GM18909 (cell line): ENCODE results near the gene ALG3.

Experiments used
- ATAC-seq: cut with Tn5 transposase; IDR thresholded peaks from one replicate; pipeline ENCODE4 v1.9.1; 2021; ENCODE audit warnings: mild to moderate bottlenecking; ENCODE audit not compliant: unreplicated experiment, poor library complexity

The ALG3 gene

GRCh38 chr3:184260724-184261269 lies 12.0 kb upstream of the ALG3 start:
- ATAC-seq, result no peak

- ATAC-seq, result no peak
These were observed 11.3 kb upstream of the ALG3 start for GRCh38 chr3:184259878-184260723.

- no peak for ATAC-seq
These were observed 10.7 kb upstream of the ALG3 start for GRCh38 chr3:184259396-184259877.

DNA sequence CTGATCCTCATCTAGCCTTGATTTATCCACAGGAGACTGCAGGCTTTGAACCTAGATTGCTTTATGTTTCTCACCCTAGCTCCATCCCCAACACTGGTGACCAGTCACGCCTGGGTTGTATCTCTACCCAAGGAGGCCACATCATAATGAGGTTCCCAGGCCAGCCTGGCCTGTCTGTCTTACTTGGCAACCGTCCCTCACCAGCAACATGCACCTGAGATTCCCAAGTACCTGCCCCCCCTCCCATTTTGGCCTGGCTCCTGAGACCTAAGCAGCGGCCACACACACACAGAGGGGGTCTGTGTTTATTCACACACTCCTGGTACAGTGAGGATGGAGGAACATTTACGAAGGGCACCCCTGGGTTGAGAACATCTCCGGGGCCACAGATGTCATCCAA lies 10.2 kb upstream of the ALG3 start:
- ATAC-seq, result no peak

DNA sequence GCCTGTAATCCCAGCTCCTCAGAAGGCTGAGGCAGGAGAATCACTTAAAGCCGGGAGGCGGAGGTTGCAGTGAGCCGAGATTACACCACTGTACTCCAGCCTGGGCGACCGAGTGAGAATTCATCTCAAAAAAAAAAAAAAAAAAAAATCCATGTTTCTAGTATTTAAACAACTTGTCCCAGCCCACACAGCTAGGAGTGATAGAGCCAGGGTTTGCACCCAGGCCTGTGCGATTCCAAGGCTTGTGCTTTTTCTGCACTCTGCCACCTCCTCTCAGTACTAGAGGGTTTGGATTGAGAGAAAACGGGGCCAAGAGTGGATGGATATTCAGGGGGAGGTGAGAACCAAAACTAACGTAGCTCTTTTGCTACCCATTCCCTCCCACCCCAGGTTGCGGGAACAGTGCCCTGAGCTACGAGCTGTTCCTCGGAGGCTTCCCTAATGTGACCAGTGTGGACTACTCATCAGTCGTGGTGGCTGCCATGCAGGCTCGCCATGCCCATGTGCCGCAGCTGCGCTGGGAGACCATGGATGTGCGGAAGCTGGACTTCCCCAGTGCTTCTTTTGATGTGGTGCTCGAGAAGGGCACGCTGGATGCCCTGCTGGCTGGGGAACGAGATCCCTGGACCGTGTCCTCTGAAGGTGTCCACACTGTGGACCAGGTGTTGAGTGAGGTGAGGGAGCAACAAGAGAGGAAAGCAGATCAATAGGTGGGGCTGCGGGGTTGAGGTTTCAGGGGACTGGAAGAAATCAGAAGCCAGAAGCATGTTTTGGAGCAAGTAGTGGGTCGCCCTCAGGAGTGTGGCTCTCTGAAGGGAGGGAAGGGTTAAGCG lies 8.5 kb upstream of the ALG3 start:
- no peak for ATAC-seq

GRCh38 chr3:184255291-184256039 lies 6.7 kb upstream of the ALG3 start:
- ATAC-seq, result no peak

GRCh38 chr3:184250167-184250828 lies 1.5 kb upstream of the ALG3 start:
- ATAC-seq, result peak; percentile 72

DNA sequence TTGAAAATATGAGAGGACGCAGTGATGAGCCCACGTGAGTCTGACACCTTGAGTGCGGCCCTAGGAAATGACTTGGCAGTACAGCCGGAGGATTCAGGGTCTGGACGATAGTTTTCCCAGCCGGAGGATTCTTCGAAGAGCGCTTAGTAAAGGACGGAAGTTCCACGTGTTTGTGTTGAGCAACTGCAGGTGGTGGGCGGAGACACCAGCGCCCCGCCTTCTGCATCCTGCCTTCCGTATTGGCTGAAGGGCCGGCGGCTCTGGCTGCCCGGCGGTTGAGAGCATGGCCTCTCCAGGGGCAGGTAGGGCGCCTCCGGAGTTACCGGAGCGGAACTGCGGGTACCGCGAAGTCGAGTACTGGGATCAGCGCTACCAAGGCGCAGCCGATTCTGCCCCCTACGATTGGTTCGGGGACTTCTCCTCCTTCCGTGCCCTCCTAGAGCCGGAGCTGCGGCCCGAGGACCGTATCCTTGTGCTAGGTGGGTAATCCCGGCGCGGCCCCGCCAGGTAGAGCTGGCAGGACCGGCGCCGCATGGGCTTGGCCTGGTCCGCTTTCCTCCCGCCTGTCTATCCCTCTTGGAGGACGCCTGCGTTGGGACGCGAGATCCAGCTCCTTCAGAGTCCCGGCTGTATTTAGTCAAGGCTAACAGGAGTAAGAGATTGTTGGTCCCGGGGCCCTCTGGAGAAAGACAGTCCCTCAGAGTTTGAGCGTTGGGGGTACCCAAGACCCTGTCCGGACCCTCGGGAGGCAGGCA lies 827 bp upstream of the ALG3 start, which contains the start of gene EEF1AKMT4:
Gene EEF1AKMT4 (plus strand): TSS at position 261 of the 755 bp plus-strand sequence. CDS start 23 bp downstream, at position 284.
- ATAC-seq, result peak; percentile 90

DNA sequence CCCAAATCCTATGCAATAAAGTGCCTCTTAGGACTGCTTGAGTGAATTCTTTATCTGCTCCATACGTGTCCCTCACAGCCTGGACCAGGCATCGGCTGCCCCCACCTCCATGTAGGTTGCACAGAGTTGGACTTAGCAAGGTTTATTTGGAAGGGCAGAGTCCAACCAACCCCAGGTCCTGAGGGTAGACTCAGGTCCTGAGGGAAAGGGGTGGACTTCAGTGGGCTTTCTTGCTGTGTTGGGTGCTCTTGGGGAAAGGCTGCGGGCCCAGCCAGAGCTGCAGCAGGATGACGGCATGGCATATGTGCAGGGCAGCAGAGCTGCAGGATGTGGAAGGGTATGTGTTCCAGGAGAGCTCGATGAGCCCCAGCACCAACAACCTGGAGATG lies 6.5 kb downstream of the ALG3 start:
- ATAC-seq, result no peak

- no peak for ATAC-seq
These were observed 7.1 kb downstream of the ALG3 start for GRCh38 chr3:184241447-184242296.

GRCh38 chr3:184241141-184241446 lies 7.7 kb downstream of the ALG3 start:
- no peak for ATAC-seq

DNA sequence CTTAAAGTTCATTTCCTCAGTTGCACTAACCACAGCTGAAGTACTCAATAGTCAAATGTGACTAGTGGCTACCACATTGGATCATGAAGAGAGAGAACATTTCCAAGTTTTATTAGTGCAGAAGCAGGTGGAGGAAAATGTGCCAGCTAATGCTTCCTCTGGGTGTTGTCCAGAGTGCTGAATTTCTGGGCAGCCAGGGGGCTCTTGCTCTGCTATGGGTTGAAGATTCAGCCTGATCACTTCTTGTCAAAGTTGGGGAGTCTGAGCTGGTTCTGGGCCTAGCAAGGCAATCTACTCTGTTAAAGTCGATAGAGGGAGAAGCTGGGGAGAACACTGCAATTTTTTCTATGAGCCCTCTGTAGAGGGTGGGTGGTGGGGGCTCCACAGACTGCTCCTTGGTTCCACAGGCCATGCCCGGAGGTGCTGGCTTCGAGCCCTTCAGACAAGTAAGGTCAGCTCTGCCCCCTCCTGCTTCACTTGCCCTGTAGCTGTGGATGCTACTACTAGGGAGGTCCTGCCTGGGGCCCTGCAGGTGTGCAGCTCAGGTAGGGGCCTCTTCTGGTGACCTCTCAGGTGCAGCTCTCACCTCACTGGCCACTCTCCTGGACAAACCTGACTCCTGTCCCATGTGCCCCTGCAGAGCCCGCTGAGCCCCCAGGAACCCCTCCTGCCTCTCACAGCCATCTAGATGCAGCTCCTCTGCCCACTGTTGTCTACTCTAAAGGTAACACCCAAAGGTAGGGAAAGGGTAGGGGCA lies 8.2 kb downstream of the ALG3 start:
- no peak for ATAC-seq

- no peak for ATAC-seq
These were observed 9.1 kb downstream of the ALG3 start for GRCh38 chr3:184239708-184240107.

GRCh38 chr3:184239221-184239620 lies 9.5 kb downstream of the ALG3 start:
- ATAC-seq, result no peak

DNA sequence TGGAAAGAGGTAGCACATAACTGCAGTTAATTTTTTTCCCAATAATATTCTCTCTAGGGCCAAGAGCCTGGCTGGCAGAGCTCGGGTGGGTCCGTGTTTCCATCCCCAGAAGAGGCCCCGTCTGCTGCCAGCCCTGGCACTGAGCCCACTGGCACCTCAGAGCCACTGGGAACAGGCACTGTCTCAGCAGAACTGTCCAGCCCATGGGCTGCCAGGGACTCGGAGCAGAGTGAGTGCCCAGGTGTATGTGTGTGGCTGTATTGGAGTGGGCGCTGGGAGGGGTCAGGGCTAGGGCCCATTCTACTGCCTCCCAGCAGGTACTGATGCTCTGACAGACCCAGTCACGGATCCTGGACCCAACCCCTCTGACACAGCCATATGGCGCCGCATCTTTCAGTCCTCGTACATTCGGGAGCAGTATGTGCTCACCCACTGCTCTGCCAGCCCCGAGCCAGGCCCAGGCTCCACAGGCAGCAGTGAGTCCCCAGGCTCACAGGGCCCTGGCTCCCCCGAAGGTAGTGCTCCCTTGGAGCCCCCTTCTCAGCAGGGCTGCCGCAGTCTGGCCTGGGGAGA lies 10.4 kb downstream of the ALG3 start:
- ATAC-seq, result no peak

DNA sequence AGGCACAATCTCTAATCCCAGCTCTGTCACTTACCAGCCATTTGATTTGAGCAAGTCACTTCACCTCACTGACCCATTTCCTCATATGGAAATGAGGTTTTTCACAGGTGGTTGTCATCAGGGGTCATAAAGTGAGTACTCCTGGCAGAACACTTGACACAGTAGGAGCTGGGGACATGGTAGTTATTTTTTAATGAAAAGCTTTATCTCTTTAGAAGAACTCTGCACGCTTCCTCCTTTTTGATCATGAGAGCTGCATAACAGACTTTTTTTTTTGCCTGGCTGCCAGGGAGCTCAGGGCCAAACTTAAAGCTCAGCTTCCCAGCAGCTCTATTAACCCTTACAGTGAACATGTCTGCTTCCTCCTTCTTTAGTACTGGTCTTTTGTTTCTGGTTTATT lies 11.0 kb downstream of the ALG3 start:
- ATAC-seq, result no peak

GRCh38 chr3:184237211-184237610 lies 11.6 kb downstream of the ALG3 start:
- no peak for ATAC-seq
